ENCODE data around the gene CLDN7.

GRCh38 chr17:7211491-7212273 is 50.6 kb downstream of the CLDN7 start:
- TF ChIP-seq, protein P1, sequence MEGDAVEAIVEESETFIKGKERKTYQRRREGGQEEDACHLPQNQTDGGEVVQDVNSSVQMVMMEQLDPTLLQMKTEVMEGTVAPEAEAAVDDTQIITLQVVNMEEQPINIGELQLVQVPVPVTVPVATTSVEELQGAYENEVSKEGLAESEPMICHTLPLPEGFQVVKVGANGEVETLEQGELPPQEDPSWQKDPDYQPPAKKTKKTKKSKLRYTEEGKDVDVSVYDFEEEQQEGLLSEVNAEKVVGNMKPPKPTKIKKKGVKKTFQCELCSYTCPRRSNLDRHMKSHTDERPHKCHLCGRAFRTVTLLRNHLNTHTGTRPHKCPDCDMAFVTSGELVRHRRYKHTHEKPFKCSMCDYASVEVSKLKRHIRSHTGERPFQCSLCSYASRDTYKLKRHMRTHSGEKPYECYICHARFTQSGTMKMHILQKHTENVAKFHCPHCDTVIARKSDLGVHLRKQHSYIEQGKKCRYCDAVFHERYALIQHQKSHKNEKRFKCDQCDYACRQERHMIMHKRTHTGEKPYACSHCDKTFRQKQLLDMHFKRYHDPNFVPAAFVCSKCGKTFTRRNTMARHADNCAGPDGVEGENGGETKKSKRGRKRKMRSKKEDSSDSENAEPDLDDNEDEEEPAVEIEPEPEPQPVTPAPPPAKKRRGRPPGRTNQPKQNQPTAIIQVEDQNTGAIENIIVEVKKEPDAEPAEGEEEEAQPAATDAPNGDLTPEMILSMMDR (IDR thresholded peaks at IDR 0.05; ENCODE audit: poor library complexity) = no peak
- TF ChIP-seq EZH2 (IDR thresholded peaks at IDR 0.05; ENCODE audit: borderline replicate concordance) = no peak
